Astrocyte (in vitro differentiated cells and primary cell): ENCODE results near the gene FRMD8.

Source experiments
- CTCF ChIP-seq: IDR thresholded peaks from 2 replicates; pipeline ENCODE4 v1.5.1; 2011; ENCODE audit warnings: low read depth, mild to moderate bottlenecking, inconsistent platforms, low read length, moderate library complexity; ENCODE audit not compliant: insufficient read depth
- EZH2 ChIP-seq: IDR thresholded peaks from 2 replicates; pipeline ENCODE4 v1.6.1; 2012; ENCODE audit warnings: mild to moderate bottlenecking, low read length, inconsistent platforms; ENCODE audit not compliant: insufficient read depth

GRCh38 chr11:65423516-65424204, 37.2 kb downstream of the FRMD8 start:
- TF ChIP-seq CTCF (no peak), EZH2 (no peak)
